Tibial nerve (tissue), 4 donors: ENCODE measurements around the gene MFGE8. TPM values are rescaled to one million over a fixed set of nuclear protein-coding genes. Genes with fewer than 3 reads are reported as not detected.
A peak's percentile ranks its signal among the peaks of the same experiment; 100 is the strongest.

ENCODE experiments used
- DNase-seq, 2 donors: peaks; one replicate each; pipeline ENCODE4 v3.0.0-alpha.2; 2019; ENCODE audit warnings: low spot score in 2 of 2
- H3K27ac ChIP-seq, 4 donors: fragments of 200-600 bp; sonication (generic) in 3 of 4; one replicate each; pipeline ENCODE4 v1.5.1; 2017 to 2019; ENCODE audit warnings: mild to moderate bottlenecking in 1 of 4
- H3K27me3 ChIP-seq, 2 donors: fragments of 200-600 bp; sonication (generic) in 1 of 2; one replicate each; pipeline versions ENCODE4 v1.5.1 to v1.6.0; 2017 to 2019
- H3K36me3 ChIP-seq, 3 donors: fragments of 200-600 bp; sonication (generic); one replicate each; pipeline ENCODE4 v1.5.1; 2018 to 2019
- H3K4me1 ChIP-seq, 4 donors: fragments of 200-600 bp; sonication (generic) in 3 of 4; one replicate each; pipeline ENCODE4 v1.5.1; 2017 to 2019
- H3K4me3 ChIP-seq, 4 donors: fragments of 200-600 bp; sonication (generic) in 3 of 4; one replicate each; pipeline ENCODE4 v1.5.1; 2017 to 2019; ENCODE audit warnings: mild to moderate bottlenecking in 1 of 4, moderate library complexity in 1 of 4
- H3K9me3 ChIP-seq, 4 donors: fragments of 200-600 bp; sonication (generic) in 3 of 4; one replicate each; pipeline ENCODE4 v1.5.1; 2017 to 2019
- EP300 ChIP-seq, 2 donors: sonication (generic); formaldehyde crosslinking; IDR thresholded peaks; one replicate each; pipeline ENCODE4 v1.6.1; 2017; ENCODE audit warnings: antibody characterized with exemption in 2 of 2, mild to moderate bottlenecking in 1 of 2
- POLR2A ChIP-seq, 2 donors: fragments of 450-650 bp; IDR thresholded peaks; one replicate each; pipeline ENCODE4 v1.6.1; 2017; ENCODE audit warnings: antibody characterized with exemption in 2 of 2, mild to moderate bottlenecking in 2 of 2, moderate library complexity in 2 of 2
- whole genome bisulfite sequencing, 2 donors: methylation state at CpG; one replicate each; pipeline ENCODE4 v1.1.5; 2018; 5-methylcytosine and 5-hydroxymethylcytosine counted together
- total RNA-seq, 4 donors: library from RNA; depleted of rRNA; stranded (reverse); fragments of >200 nt; gene quantifications; one replicate each; pipeline ENCODE4 v1.1.0, GENCODE V29; 2016
- TF ChIP-seq, protein P1 (sequence below), 5 experiments: fragments of 200-600 bp in 3 of 5; fragments of 450-650 bp in 2 of 5; sonication (generic) in 3 of 5; IDR thresholded peaks; one replicate each; pipeline ENCODE4 v1.5.1; 2016 to 2019; ENCODE audit warnings: antibody characterized with exemption in 5 of 5, mild to moderate bottlenecking in 3 of 5, moderate library complexity in 2 of 5

Gene MFGE8
- total RNA-seq, 4 donors from 2014 or later, result 349 to 553 (median 488) TPM

DNA sequence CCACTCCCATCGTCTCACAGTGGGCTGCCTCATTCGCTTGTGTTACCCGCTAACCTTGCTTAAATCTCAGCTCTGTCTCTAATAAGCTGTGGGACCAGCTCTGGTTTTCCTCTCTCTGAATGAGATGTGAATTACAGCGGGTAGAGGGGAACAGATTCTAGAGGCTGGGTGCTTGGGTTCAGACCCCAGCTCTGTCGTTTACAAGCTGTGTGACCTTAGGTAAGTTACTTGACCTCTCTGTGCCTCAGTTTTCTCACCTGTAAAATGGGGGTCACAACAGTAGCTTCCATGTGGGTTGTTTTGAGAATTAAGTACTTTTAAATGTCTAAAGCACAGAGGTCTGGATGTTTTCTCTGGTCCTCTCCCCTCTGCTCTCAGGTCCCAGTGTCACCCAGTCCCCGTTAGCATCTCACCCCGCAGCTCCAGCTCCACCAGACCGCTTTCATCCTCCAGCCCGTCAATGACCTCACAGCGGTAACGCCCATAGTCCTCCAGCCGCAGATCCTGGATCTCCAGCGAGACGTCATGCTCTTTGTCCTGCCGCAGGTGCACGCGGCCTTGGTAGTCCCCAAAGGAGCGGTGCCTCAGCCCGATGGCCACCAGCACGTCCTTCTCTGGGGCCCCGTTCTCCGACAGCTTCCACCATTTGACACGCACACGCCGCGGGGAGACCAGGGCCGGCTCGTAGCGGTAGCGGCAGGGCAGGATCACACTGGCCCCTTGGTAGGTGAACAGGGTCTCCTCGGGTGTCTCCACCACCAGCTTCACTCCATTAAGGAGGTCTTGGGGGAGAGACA is 32.0 kb downstream of the MFGE8 start:
- H3K27me3 ChIP-seq, result no peaks in the 10 kb centered on the region
- no peaks in the 10 kb centered on the region for H3K4me1 ChIP-seq
- no peaks in the 10 kb centered on the region for H3K36me3 ChIP-seq
- TF ChIP-seq, protein P1, sequence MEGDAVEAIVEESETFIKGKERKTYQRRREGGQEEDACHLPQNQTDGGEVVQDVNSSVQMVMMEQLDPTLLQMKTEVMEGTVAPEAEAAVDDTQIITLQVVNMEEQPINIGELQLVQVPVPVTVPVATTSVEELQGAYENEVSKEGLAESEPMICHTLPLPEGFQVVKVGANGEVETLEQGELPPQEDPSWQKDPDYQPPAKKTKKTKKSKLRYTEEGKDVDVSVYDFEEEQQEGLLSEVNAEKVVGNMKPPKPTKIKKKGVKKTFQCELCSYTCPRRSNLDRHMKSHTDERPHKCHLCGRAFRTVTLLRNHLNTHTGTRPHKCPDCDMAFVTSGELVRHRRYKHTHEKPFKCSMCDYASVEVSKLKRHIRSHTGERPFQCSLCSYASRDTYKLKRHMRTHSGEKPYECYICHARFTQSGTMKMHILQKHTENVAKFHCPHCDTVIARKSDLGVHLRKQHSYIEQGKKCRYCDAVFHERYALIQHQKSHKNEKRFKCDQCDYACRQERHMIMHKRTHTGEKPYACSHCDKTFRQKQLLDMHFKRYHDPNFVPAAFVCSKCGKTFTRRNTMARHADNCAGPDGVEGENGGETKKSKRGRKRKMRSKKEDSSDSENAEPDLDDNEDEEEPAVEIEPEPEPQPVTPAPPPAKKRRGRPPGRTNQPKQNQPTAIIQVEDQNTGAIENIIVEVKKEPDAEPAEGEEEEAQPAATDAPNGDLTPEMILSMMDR (IDR thresholded peaks at IDR 0.05), result no peak
- no peak for TF ChIP-seq EP300 (IDR thresholded peaks at IDR 0.05)
- TF ChIP-seq POLR2A (IDR thresholded peaks at IDR 0.05), result no peak
- no peaks in the 10 kb centered on the region for H3K9me3 ChIP-seq
- H3K27ac ChIP-seq, result no peak overlapping the region
- no peak for DNase-seq
- WGBS, 2 donors, result 92 to 94% methylated on average over 27 to 31 of the region's 31 CpGs
- no peak overlapping the region for H3K4me3 ChIP-seq

DNA sequence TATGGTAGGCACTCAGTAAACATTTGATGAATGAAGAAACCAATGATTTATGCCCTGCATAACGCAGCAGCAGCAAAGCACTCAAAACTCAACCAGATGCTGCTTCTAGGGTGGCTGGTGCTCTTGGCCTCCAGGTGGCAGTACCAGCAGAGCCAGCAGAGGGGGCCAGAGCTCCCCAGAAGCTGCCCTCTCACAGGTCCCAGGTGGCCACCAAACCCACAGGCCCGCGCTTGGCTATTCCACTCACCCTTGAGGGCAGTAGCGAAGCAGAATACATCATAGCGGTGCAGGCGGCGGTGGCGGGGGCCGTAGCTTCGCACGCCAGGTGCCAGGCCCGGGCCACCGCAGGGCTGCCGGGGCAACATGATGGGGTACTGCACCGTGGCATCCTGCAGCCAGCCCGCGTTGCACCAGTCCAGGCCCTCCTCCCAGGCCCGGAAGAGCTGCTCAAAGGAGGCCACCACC is 34.4 kb downstream of the MFGE8 start:
- Histone ChIP-seq H3K27ac (no peak overlapping the region), H3K4me1 (peaks cover 0 to 11% (median 0%) of the 10 kb centered on the region in 4 donors), H3K27me3 (no peaks in the 10 kb centered on the region), H3K9me3 (no peaks in the 10 kb centered on the region), H3K36me3 (no peaks in the 10 kb centered on the region), H3K4me3 (no peak overlapping the region)
- TF ChIP-seq POLR2A (IDR thresholded peaks at IDR 0.05) (no peak), EP300 (IDR thresholded peaks at IDR 0.05) (no peak)
- TF ChIP-seq, protein P1 (IDR thresholded peaks at IDR 0.05), result peak in 4 of 5 experiments; percentile 24 to 34 (median 28)
- 61 to 70% methylated on average over 9 to 18 of the region's 18 CpGs for WGBS, 2 donors
- DNase-seq, result no peak

DNA sequence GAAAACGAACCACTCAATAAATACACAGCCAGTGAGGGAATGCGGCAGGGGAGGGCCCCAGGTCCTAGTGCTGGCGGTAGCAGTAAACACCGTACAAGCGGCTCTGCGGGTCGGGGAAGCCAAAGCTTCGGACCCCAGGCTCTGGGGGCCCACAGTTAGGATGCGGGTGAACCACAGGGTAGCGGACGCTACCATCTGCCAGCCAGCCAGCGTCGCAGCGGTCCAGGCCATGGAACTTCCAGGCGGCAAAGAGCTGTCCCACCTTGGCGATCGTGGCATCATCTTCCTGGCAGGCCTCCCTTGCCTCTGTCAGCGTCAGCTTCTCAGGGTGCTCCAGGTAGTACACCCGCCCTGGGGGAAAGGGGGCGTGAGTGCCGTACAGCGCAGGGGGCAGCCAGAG is 35.3 kb downstream of the MFGE8 start:
- H3K9me3 ChIP-seq, result no peaks in the 10 kb centered on the region
- no peaks in the 10 kb centered on the region for H3K36me3 ChIP-seq
- TF ChIP-seq, protein P1 (IDR thresholded peaks at IDR 0.05), result no peak
- TF ChIP-seq EP300 (IDR thresholded peaks at IDR 0.05) (no peak), POLR2A (IDR thresholded peaks at IDR 0.05) (no peak)
- no peaks in the 10 kb centered on the region for H3K27me3 ChIP-seq
- WGBS, 2 donors, result 87 to 89% methylated on average over 22 of the region's 22 CpGs
- H3K27ac ChIP-seq, result no peak overlapping the region
- peaks cover 0 to 11% (median 0%) of the 10 kb centered on the region in 4 donors for H3K4me1 ChIP-seq
- DNase-seq, result no peak
- H3K4me3 ChIP-seq, result no peak overlapping the region

DNA sequence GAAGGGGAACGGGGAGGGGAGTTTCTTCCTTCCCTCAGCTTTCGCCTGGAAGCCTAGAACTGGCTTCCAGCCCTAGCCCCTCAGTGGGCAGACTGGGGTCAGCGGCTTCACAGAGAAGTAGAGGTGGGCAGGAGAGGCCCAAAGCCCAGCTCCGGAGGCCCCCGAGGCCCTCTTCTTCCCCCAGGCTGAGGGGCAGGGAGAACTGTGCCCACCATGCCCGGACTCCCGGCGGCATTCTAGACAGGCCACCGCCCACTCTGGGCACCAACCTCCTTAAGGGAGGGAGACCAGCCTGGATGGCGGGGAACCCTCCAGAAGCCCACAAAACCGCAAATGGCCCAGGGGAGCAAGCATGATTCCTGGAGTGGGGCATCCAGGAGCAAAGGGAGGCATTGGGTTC is 35.8 kb downstream of the MFGE8 start:
- 86 to 87% methylated on average over 11 of the region's 11 CpGs for WGBS, 2 donors
- Histone ChIP-seq H3K4me1 (peaks cover 0 to 11% (median 0%) of the 10 kb centered on the region in 4 donors), H3K4me3 (no peak overlapping the region), H3K27me3 (no peaks in the 10 kb centered on the region), H3K9me3 (no peaks in the 10 kb centered on the region), H3K36me3 (no peaks in the 10 kb centered on the region), H3K27ac (no peak overlapping the region)
- no peak for DNase-seq
- TF ChIP-seq, protein P1 (IDR thresholded peaks at IDR 0.05), result no peak
- no peak for TF ChIP-seq POLR2A (IDR thresholded peaks at IDR 0.05)
- no peak for TF ChIP-seq EP300 (IDR thresholded peaks at IDR 0.05)

DNA sequence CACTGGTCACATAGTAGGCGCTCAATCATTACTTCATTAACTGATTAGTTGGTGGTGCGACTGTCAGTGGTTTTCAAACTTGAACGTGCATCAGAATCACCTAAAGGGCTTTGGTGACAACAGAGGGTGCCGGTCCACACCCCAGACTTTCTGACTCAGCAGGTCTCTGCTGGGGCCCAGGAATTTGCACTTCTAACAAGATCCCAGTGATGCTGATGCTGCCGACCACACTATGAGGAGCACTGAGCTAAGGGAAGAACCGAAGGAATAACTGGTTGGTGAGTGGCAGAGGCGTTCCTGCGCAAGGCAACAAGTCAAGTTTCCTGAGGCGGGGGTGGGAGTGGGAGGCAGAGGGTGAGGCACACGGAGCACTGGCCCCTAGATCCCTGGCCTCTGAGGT is 36.6 kb downstream of the MFGE8 start:
- DNase-seq, result no peak
- Histone ChIP-seq H3K27me3 (no peaks in the 10 kb centered on the region), H3K9me3 (no peaks in the 10 kb centered on the region), H3K4me3 (no peak overlapping the region), H3K36me3 (no peaks in the 10 kb centered on the region), H3K27ac (no peak overlapping the region), H3K4me1 (peaks cover 0 to 11% (median 0%) of the 10 kb centered on the region in 4 donors)
- WGBS, 2 donors, result 81 to 84% methylated on average over 10 of the region's 10 CpGs
- no peak for TF ChIP-seq POLR2A (IDR thresholded peaks at IDR 0.05)
- no peak for TF ChIP-seq EP300 (IDR thresholded peaks at IDR 0.05)
- TF ChIP-seq, protein P1 (IDR thresholded peaks at IDR 0.05), result no peak
